Fibroblast of skin of right biceps (primary cell): ENCODE data around the gene GPR180.

Experiments used
- DNase-seq: peaks from one replicate; pipeline ENCODE4 v3.0.0-alpha.2; 2013

GPR180 gene

DNA sequence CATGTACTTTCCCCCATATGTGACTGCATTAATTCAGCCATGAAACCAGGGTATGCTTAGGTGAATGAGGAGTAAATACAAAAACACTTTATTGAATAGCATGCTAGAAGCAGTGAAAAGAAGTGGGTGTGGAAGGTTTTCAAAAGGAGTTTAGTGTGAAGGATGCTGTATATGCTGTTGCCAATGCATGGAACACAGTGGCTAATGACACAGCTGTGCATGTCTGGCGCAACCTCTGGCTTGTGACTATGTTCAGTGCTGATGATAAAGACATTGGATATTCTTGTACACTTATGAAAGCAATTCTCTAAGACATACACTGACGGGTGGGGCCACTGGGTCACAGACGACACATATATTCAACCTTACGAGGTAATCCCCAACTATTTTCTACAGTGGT lies 55.5 kb downstream of the GPR180 start:
- DNase-seq: peak; percentile 33

DNA sequence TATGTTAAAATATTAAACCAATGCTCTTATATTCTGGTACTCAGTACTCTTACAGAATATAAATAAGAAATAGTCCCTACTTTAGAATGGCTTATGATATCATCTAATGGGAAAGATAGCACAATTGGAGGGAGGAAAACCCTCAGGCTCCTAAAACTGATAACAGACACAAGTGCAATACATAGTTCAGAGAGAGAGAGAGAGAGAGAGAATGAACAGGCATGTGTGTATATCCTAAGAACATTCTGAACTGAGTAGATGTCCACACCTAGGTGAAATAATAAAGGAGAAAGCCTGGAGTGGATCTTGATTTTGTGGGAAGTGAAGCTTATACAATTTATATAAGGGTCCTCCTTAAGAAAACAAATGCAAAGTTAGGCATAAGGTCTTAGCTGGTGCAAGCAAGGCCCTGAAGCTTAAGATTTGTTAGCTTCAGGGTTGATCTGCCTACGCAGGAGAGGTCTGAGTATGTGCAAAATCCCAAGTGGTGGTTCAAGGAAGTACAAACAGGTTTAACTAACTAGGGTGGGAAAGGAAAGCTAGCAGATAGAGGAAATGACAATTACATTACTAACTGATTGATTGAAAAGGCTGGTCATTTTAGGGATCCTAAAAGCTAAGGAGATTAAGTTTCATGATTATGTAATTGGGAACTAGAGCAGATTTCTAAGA lies 57.4 kb downstream of the GPR180 start:
- no peak for DNase-seq

DNA sequence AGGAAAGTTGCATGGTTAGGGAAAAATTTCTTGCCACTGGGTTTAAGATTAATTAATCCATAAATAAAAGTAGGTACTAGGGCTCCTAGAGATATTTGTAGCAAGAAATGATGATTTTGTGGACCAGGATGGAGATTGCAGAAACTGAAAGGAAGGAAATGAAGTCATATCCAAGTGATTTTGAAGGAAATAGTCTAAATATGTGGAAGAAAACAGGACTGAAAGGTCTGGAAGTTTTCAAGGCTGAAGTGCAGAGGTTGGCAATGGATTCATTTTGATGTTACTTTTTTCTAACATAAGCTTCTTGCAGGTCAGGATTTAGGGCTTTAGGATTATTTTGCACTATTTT lies 57.9 kb downstream of the GPR180 start:
- DNase-seq: no peak

DNA sequence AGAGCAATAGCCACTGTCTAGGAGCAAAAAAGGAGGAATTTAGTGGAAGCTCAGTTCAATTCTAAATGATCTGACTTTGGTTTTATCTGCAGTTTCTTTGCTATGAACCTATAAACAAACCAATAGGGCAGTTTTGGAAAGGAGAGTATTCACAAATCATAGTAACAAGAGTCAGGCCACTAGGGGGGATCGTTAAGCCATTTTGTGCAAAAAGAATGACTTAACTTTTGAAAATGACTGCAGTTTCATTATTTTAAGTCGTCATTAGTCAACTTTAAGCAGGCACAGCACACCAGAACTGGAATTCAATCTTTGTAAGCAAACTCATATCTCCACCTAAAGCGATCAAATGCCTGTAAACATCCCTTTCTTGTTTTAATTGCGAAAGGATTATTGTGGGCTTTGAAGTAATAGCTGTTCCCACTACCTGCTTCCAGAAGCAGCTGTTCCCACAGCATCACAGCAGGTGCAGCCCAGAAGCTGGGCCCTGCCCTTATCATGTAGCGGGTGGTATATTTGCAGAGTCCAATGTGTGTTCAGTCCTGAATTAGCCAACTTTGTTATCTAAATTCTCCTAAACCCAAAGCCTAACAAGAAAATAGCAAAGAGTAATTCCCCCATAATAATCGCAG lies 59.2 kb downstream of the GPR180 start:
- DNase-seq: peak; percentile 29

DNA sequence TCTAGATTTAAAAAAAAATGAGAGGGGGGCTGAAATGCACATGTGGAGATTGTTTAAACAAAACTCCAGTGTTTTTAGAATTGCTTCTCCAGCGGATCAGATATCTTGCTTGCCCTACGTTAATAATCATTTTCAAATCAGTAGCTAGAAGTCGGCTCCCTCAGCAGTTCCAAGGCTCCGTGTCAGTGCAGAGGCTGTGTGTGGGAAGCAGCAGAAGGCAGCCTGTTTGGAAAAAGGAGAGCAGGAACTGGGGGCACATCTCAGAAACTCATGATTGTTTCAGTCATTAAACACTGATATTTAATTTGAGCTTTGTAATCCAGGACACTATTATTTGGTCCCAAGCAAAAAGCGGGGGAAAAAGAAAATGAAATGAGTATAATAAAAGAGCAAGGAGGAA lies 59.7 kb downstream of the GPR180 start:
- DNase-seq: no peak

DNA sequence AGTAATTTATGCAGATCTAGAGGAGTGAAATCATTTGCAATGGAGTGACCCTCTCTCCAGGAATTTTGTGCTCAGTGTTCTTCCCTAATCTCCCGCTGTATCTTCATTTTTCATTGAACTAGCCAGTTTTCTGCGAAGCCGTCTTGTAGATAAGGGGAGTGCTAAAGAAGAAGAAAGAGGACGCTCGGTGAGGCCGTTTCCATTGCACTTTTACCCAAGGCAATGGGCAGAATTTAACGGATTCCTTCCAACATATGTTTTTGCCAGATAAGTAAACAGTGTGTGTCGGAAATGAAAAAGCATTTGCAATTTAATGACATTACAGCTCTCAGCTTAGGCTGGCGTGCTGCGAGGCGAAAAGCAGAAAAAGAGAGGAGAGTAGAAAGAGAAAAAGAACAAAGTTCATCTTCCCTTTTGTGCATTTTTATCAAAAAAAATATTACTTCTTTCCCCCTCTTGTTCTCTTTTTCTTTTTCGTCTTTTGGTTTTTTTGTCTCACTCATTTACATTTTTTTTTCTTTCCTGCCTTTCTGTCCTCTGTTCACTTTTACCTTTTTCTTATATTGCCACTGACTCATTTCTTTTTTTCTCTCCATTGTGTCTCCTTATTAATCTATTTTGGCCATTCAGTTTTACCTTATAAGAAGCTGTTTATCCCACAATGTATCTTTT lies 60.8 kb downstream of the GPR180 start:
- no peak for DNase-seq

DNA sequence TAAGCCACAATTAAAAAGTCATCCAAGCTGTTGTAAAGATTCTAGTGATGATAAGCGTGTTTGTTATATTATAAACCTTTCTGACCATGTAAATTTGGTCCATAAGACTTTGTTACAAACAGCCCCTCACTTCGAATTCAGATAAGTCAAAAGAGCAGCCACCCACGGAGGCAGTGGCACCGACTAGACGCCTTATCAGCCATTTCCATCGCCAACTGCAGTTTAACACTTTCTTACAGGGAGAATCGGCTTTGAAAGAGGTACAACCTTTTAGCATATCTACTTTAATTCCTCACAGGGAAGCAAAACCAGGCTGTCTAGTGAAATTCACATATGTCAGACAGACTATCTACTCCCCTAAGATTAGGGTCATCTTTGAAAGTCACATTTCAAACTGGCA lies 63.2 kb downstream of the GPR180 start:
- DNase-seq: no peak

DNA sequence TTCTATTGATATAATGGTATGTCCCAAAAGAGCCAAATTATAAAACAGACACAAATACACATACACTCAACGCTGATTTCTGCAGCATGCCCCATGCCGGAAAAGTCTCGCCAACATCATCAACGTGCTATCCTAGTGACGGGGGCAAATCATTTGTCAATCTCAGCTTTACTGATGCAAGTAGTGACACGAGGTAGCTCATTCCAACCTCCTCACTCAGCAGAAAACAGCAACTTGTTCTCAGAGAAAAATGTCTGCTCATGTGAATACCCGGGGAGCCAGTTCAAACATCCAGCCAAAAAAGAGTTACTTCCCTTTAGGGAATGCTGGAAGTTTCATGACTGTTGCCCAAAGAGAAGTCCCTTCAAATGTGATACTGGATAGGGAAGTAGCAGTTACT lies 64.4 kb downstream of the GPR180 start:
- DNase-seq: no peak

DNA sequence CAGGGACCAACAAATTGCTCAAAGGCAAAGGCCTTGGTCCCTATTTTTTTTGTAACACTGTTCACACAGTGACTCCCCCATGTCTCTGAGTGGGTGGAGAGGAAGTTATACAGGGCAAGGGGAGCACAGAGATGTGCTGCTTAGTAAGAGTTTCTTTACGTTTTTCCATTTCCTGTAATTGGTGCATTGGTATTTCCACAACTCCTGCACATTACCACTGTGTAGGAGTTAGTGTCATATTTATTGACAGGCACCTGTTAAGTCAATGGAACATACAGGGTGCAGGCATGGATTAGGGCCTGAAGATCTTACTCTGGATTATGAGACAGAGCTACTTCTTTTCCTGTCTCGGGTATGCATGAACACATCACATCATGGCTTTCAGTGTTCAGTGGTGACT lies 65.5 kb downstream of the GPR180 start:
- DNase-seq: no peak

DNA sequence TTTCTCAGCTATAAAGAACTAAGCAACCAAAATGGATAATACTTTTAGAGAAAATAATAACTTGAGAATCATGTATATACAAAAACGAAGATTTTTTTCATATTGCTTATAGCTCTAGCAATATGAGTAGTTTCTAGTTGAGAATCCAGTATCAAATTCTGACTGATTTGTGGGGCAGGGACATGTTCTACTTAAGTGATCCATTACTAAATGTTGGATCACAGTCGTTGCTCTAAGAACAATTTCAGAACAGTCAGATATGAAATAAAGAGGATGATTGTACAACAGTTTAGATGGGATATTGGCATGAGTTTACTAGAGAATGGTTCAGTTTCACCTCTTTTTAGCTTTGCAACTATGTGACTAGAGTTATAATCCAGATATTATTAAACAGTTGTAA lies 70.7 kb downstream of the GPR180 start:
- no peak for DNase-seq

DNA sequence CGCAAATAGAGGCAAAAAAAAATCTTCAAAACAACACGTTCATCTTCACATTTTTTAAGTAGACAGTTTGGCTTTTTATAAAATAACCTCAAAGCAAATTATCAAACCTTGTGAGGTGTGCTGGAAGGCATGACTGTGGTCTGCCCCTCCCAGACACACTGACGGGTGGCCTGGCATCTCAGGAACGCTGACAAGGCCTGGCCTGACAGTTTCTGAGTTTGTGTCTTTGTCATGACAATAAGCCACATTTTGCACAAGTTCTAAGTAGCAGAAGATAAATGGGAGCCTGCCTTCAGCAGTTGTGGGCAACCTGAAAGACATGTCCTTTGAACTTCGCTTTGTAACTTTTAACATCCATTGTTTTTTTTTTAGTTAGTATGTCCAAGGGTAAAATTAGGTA lies 72.2 kb downstream of the GPR180 start:
- no peak for DNase-seq

DNA sequence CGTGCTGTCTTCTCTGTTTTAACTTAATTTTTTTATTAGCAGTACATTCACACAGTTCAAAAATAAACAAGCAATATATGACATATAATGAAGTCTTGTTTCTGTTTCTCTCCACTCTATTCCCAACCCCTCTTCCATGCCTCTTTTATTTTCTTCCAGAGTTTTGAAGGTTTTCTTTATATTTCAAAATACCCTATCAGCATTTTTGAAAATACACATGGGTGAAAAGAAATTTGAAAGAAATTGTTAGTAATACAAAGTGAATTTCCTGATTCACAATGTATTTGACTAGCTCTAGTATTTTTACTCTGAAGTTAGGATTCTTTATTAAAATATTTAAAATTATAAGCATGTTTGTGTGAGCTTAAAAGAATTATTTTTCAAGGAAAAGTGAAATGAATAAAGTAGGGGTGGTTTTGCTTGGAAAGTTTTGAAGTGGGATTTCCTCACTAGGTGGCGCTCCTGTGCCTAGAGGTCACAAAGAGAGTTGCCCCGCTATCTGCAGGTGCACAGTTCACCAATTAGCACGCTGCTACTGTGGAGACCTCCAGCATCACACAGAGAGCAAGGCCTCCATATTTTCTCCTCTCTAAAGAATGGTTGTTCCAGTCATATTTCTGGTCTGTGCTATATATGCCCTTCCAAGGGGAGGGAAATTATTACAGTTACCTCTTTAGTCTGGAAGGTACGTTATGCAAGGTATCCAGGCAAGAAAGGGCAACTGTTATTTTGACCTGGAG lies 73.1 kb downstream of the GPR180 start:
- peak; percentile 31 for DNase-seq

DNA sequence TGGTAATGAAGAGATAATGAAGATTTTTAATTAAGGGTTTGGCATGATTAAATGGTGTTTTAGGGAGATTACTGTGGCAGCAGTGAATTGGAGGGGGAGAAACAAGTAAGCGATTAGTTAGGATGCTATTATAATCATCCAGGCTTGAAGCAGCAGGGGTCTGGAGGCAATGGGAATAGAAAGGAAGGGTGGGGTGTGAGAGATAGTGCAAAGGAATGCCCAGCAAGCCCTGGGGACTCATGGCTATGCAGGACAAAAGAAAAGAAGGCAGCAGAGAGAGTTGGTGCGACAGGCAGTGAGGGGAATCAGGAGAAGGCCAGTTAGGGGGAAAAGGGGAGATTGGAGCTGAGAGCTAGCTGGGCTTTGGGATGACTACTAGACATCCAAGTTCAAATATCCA lies 76.1 kb downstream of the GPR180 start:
- DNase-seq: no peak

DNA sequence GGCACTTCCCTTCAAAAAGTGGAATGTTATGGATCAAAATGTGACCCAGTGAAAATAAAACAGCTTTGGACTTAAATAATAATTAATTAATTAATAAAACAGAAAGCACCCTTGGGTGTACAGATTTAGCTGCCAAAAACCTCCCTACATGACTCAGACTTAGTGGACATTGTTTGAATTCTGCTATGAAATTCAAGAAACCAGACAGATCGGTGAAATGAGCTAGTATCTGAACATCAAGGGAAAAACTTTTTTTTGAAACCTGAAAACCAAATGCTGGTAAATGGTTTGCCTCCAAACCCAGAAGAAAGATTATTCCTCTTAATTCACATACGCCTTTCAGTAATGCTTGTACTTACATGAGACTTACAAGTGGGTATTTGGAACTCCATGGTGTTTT lies 77.2 kb downstream of the GPR180 start:
- DNase-seq: no peak

DNA sequence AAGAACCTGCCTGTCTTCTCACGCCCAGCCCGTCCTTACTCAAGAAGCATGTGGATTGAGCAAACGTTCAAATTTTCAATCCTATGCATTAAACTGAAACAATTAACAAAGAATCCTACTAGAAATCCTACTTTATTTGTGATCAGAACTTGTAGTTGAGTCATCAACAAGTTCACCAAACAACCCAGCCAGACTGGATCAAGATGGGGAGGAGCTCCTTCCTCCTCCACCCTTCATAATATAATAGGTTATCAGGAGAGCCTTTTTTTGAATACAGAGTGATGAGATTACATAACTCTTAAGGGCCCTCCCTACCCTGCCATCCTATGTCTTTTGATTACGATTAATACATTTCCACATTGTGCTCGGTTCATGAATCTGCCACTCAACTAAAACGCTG lies 78.0 kb downstream of the GPR180 start:
- DNase-seq: no peak

DNA sequence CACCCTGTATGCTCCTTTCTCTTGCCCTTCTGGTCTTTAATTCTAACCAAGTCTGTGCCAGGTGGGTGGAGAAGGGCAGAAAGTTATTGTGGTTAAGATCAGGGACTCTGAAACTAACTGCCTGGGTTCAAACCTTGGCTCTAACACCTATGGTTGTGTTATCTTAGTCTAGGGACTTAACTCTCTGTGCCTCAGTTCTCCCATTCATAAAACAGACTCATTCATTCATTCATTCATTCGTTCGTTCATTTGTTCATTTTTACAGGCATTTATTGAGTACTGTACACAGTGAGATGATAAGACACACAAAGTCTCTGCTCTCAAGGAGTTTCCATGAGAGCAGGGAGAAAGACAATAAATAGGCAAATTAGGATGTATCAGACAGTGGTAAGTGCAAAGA lies 80.6 kb downstream of the GPR180 start:
- DNase-seq: no peak

DNA sequence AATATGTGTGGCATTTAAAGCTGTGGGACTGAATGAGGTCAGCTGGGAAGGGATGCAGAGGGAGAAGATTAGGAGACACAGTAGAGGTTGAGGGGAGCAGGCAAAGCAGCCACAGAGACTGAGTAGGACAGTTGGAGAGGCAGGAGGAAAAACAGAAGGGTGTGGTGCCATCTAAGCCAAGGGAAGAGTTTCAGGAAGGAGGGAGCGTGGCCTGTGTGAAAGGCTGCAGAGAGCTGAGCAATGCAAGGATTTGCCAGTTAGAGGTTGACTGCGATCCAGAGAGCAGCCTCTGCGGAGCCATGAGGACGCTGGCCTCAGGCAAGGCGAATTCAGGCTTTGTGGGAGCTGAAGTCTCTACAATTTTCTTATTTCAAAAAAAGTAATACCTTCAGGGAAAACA lies 81.8 kb downstream of the GPR180 start:
- DNase-seq: no peak
